Keratinocyte (primary cell): Measurements from ENCODE around the gene ZNF385A. TPM values are rescaled to one million over a fixed set of nuclear protein-coding genes. Genes with fewer than 3 reads are reported as not detected.
"Not testable (repeated sequence)": the region's sequence is repeated elsewhere in the genome, so short reads cannot be mapped to it uniquely, and the experiment has no call there.

Source experiments
- DNase-seq: peaks from one replicate; pipeline ENCODE4 v3.0.0-alpha.2; 2011; ENCODE audit warnings: low read depth, missing footprints, low spot score
- FAIRE-seq: peaks from 2 replicates; lab custom pipeline; 2011; peaks lifted over from hg19 to GRCh38; lab: Jason Lieb, UNC
- H2AFZ ChIP-seq: 2 replicates; pipeline ENCODE4 v1.6.0; 2012; ENCODE audit warnings: low read length, control low read depth, inconsistent platforms; ENCODE audit not compliant: control insufficient read depth
- H3K27ac ChIP-seq: 2 replicates; pipeline ENCODE4 v1.5.1; 2011; ENCODE audit warnings: low read length; ENCODE audit not compliant: control insufficient read depth, insufficient read depth
- H3K27me3 ChIP-seq: 3 replicates; pipeline ENCODE4 v1.6.0; 2011; ENCODE audit warnings: low read length; ENCODE audit not compliant: control insufficient read depth, insufficient read depth; ENCODE audit errors: extremely low read depth
- H3K36me3 ChIP-seq, 2 experiments: 2 replicates in 1 of 2; 3 replicates in 1 of 2; pipeline ENCODE4 v1.5.1; 2011; ENCODE audit warnings: low read length in 2 of 2, mild to moderate bottlenecking in 1 of 2; ENCODE audit not compliant: control insufficient read depth in 2 of 2, insufficient read depth in 2 of 2; ENCODE audit errors: extremely low read depth in 1 of 2
- H3K4me1 ChIP-seq: 3 replicates; pipeline ENCODE4 v1.5.1; 2011; ENCODE audit warnings: low read length; ENCODE audit not compliant: control insufficient read depth, insufficient read depth; ENCODE audit errors: extremely low read depth
- H3K4me2 ChIP-seq: 3 replicates; pipeline ENCODE4 v1.6.0; 2011; ENCODE audit warnings: low read depth, low read length; ENCODE audit not compliant: control insufficient read depth, insufficient read depth; ENCODE audit errors: extremely low read depth
- H3K4me3 ChIP-seq, 3 experiments: fragments of 200-600 bp in 1 of 3; sonication (generic) in 1 of 3; 2 replicates in 2 of 3; 3 replicates in 1 of 3; pipeline ENCODE4 v1.5.1; 2011 to 2016; ENCODE audit warnings: low read length in 3 of 3, mild to moderate bottlenecking in 3 of 3, control low read depth in 2 of 3, inconsistent platforms in 1 of 3, low read depth in 1 of 3, mixed read lengths in 1 of 3, mixed run types in 1 of 3, moderate library complexity in 1 of 3; ENCODE audit not compliant: control insufficient read depth in 2 of 3, insufficient read depth in 2 of 3; ENCODE audit errors: extremely low read depth in 1 of 3
- H3K79me2 ChIP-seq: 2 replicates; pipeline ENCODE4 v1.6.0; 2012; ENCODE audit warnings: low read length; ENCODE audit not compliant: control insufficient read depth, insufficient read depth
- H3K9ac ChIP-seq: 3 replicates; pipeline ENCODE4 v1.6.0; 2011; ENCODE audit warnings: low read length; ENCODE audit not compliant: control insufficient read depth, insufficient read depth; ENCODE audit errors: extremely low read depth
- H3K9me1 ChIP-seq: 3 replicates; pipeline ENCODE4 v1.6.0; 2011; ENCODE audit warnings: low read length; ENCODE audit not compliant: control insufficient read depth, insufficient read depth; ENCODE audit errors: extremely low read depth
- H3K9me3 ChIP-seq: 2 replicates; pipeline ENCODE4 v1.5.1; 2012; ENCODE audit warnings: low read depth, low read length; ENCODE audit not compliant: control insufficient read depth
- H4K20me1 ChIP-seq: 3 replicates; pipeline ENCODE4 v1.6.0; 2011; ENCODE audit warnings: low read length; ENCODE audit not compliant: control insufficient read depth, insufficient read depth; ENCODE audit errors: extremely low read depth
- EZH2 ChIP-seq: IDR thresholded peaks from one replicate; pipeline ENCODE4 v1.6.1; 2012; ENCODE audit warnings: inconsistent platforms, mild to moderate bottlenecking, low read length, moderate library complexity
- dilution Hi-C: fragments of 300-500 bp; cut with MboI; formaldehyde crosslinking; loops from one replicate; pipeline ENCODE4 v1.7.0; 2020; ENCODE audit warnings: low sequenced_read_pairs; ENCODE audit not compliant: extremely low pct_ligation_motif_present
- polyA plus RNA-seq, 5 experiments: library from polyadenylated mRNA; depleted of rRNA in 3 of 5; stranded (reverse) in 3 of 5; stranded (forward) in 1 of 5; unstranded in 1 of 5; fragments of >200 nt; gene quantifications; 1 replicate in 1 of 5; 2 replicates in 3 of 5; 3 replicates in 1 of 5; pipeline versions ENCODE4 v1.2.1 to v1.2.3, GENCODE V29; 2011 to 2012; ENCODE audit warnings: missing spikeins in 2 of 5, low read depth in 1 of 5, low replicate concordance in 1 of 5
- TF ChIP-seq, protein P1 (sequence below), 3 experiments: IDR thresholded peaks in 1 of 3; conservative IDR thresholded peaks in 1 of 3; optimal IDR thresholded peaks in 1 of 3; 2 replicates in 2 of 3; 3 replicates in 1 of 3; pipeline versions ENCODE3 to v1.5.1; 2011; ENCODE audit warnings: low read length in 3 of 3, mild to moderate bottlenecking in 3 of 3, moderate library complexity in 2 of 3, control low read depth in 1 of 3, inconsistent platforms in 1 of 3; ENCODE audit not compliant: insufficient read depth in 2 of 3; ENCODE audit errors: extremely low read depth in 1 of 3

ZNF385A gene
- polyA plus RNA-seq, 1 donor (not counting 4 experiments of a cell fraction or from before 2014, with no cell fraction given), result 11.4 TPM

- no peak overlapping the region for H3K9ac ChIP-seq
- dilution Hi-C loops, result no loop called here
- no peaks in the 10 kb centered on the region for H3K9me3 ChIP-seq
- H3K4me2 ChIP-seq, result no peak overlapping the region
- peaks cover 20% of the 10 kb centered on the region for H3K4me1 ChIP-seq
- no peak overlapping the region for H2AFZ ChIP-seq
- H3K4me3 ChIP-seq, result no peak overlapping the region
- TF ChIP-seq, protein P1, sequence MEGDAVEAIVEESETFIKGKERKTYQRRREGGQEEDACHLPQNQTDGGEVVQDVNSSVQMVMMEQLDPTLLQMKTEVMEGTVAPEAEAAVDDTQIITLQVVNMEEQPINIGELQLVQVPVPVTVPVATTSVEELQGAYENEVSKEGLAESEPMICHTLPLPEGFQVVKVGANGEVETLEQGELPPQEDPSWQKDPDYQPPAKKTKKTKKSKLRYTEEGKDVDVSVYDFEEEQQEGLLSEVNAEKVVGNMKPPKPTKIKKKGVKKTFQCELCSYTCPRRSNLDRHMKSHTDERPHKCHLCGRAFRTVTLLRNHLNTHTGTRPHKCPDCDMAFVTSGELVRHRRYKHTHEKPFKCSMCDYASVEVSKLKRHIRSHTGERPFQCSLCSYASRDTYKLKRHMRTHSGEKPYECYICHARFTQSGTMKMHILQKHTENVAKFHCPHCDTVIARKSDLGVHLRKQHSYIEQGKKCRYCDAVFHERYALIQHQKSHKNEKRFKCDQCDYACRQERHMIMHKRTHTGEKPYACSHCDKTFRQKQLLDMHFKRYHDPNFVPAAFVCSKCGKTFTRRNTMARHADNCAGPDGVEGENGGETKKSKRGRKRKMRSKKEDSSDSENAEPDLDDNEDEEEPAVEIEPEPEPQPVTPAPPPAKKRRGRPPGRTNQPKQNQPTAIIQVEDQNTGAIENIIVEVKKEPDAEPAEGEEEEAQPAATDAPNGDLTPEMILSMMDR (optimal IDR thresholded peaks at IDR 0.05 in 1 of 3, IDR thresholded peaks at IDR 0.05 in 1 of 3, conservative IDR thresholded peaks at IDR 0.05 in 1 of 3; ENCODE audit: extremely low read depth in 1 of 3, insufficient read depth in 2 of 3, low read length in 3 of 3), result no peak
- H3K9me1 ChIP-seq, result no peaks in the 10 kb centered on the region
- peaks cover 3 to 10% of the 10 kb centered on the region in 2 experiments for H3K36me3 ChIP-seq
- H4K20me1 ChIP-seq, result no peaks in the 10 kb centered on the region
- FAIRE-seq (no peak), DNase-seq (no peak)
- H3K27ac ChIP-seq, result no peak overlapping the region
- H3K79me2 ChIP-seq, result peaks cover 52% of the 10 kb centered on the region
- no peaks in the 10 kb centered on the region for H3K27me3 ChIP-seq
Observed at GRCh38 chr12:54329759-54330158, 54.8 kb downstream of the ZNF385A start.

DNA sequence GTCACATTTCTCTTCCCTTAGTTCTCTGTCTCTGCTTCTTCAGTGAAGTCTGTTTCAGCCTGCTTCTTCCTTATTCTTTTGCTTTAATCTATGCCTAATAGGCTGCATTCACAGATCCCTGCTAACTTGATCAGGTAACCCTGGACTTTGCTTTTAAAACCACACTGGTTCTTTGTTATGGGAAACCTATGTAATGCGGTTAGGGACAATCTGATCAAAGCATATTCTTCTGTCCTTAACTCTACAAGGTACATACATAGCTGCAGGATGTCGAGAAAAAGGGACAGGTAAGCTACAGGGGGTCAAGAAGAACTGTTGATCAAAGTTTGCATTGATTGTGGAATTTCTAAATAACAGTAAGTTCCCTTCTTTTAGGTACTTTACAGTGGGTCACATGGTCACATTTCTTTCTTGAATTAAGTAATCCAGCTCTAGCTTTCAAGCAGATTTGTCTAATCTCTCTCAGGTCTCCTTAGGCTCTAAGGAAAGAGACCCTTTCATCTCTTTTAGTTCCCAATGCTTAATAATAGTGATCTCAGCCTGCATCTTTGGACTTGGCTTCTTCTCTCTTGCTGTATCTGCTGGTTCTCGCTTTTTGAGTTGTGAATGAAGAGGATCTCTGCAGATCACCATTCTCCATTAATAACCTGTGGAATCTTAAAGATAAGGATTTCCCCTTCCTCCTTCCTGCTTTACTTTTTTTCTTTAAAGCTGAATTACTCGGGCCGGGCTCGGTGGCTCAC lies 55.8 kb downstream of the ZNF385A start:
- Histone ChIP-seq H2AFZ (no peak overlapping the region), H3K9ac (no peak overlapping the region), H3K9me1 (no peaks in the 10 kb centered on the region), H3K27me3 (no peaks in the 10 kb centered on the region), H3K79me2 (peaks cover 49% of the 10 kb centered on the region), H3K4me1 (peaks cover 20% of the 10 kb centered on the region), H3K36me3 (peaks cover 3 to 10% of the 10 kb centered on the region in 2 experiments), H3K4me2 (no peak overlapping the region), H3K4me3 (no peak overlapping the region), H3K9me3 (no peaks in the 10 kb centered on the region), H4K20me1 (no peaks in the 10 kb centered on the region), H3K27ac (no peak overlapping the region)
- no peak for TF ChIP-seq EZH2
- TF ChIP-seq, protein P1 (optimal IDR thresholded peaks at IDR 0.05 in 1 of 3, IDR thresholded peaks at IDR 0.05 in 1 of 3, conservative IDR thresholded peaks at IDR 0.05 in 1 of 3; ENCODE audit: extremely low read depth in 1 of 3, insufficient read depth in 2 of 3, low read length in 3 of 3), result no peak
- DNase-seq, result no peak
- dilution Hi-C loops, result no loop called here
- no peak for FAIRE-seq

DNA sequence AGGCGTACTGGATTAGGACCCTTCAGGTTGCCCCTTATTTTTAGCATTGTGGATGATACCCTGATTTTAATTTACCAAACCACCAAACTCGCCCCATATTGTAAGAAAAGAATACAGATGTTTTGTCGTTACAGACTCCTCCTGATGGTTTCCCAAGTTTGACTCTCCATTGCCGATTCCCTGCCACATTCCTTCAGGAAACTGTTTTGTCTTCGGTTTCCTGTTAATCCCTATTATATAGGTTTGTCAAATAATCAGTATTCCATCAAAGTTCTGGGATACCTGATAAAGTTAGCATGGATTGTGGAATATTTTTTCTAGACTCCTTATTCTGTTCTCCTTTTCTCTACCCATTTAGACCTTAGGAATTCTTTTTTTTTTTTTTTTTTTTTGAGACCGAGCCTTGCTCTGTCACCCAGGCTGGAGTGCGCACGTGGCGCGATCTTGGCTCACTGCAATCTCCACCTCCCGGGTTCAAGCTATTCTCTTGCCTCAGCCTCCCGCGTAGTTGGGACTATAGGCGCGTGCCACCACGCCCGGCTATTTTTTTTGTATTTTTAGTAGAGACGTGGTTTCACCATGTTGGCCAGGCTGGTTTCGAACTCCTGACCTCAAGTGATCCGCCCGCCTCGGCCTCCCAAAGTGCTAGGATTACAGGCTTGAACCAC lies 59.0 kb downstream of the ZNF385A start:
- H3K27me3 ChIP-seq, H3K36me3 ChIP-seq, dilution Hi-C loops, DNase-seq, H3K9me3 ChIP-seq, H4K20me1 ChIP-seq, FAIRE-seq, H3K9me1 ChIP-seq: not testable (repeated sequence)
- Histone ChIP-seq H3K27ac (peak overlapping the region; percentile 98), H2AFZ (peak overlapping the region; percentile 86), H3K4me2 (peak overlapping the region; percentile 94), H3K4me3 (peak overlapping the region; percentile 78 to 99 (median 91)), H3K4me1 (peaks cover 12% of the 10 kb centered on the region), H3K79me2 (peaks cover 29% of the 10 kb centered on the region), H3K9ac (peak overlapping the region; percentile 99)
